Uterus (tissue), 2 donors: ENCODE data around the gene MAML2.

Experiments used
- CTCF ChIP-seq, 4 experiments: fragments of 200-600 bp in 2 of 4; fragments of 450-650 bp in 2 of 4; sonication (generic) in 2 of 4; IDR thresholded peaks; one replicate each; pipeline ENCODE4 v1.5.1; 2016 to 2019; ENCODE audit warnings: antibody characterized with exemption in 4 of 4, mild to moderate bottlenecking in 2 of 4, moderate library complexity in 1 of 4
- POLR2A ChIP-seq, 2 donors: fragments of 450-650 bp; IDR thresholded peaks; one replicate each; pipeline ENCODE4 v1.6.1; 2016; ENCODE audit warnings: antibody characterized with exemption in 2 of 2, mild to moderate bottlenecking in 1 of 2, moderate library complexity in 1 of 2

GRCh38 chr11:95931916-95932315, 411.1 kb downstream of the MAML2 start:
- TF ChIP-seq CTCF (IDR thresholded peaks at IDR 0.05) (no peak), POLR2A (IDR thresholded peaks at IDR 0.05) (no peak)
